IMR-90 (cell line): ENCODE results near the gene MAB21L4. TPM values are rescaled to one million over a fixed set of nuclear protein-coding genes. Genes with fewer than 3 reads are reported as not detected.

ENCODE experiments used
- ATAC-seq: fragments of 200-7000 bp; cut with Tn5 transposase; 2 replicates; pipeline ENCODE4 v1.9.1; 2020; ENCODE audit warnings: low read depth, mild to moderate bottlenecking, moderate library complexity
- BruUV-seq: library from RNA; stranded (reverse); fragments of 400-500 nt; replicated peaks from 2 replicates; lab custom pipeline; 2021; lab: Mats Ljungman, UMichigan
- CTCF ChIA-PET: fragments of 300-600 bp; formaldehyde crosslinking; extraction: SDS; loops from one replicate; lab custom pipeline; 2021; ENCODE audit warnings: antibody characterized with exemption; lab: Yijun Ruan, JAX
- POLR2A ChIA-PET: fragments of 300-600 bp; sonication (Branson Sonifier 250); formaldehyde crosslinking; loops from one replicate; lab custom pipeline; 2022; ENCODE audit warnings: antibody characterized with exemption; ENCODE audit not compliant: unreplicated experiment; lab: Charles Lee
- DNase-seq: peaks from one replicate; pipeline ENCODE4 v3.0.0; 2013
- H2AFZ ChIP-seq: replicated peaks from 2 replicates; pipeline ENCODE3; 2013; ENCODE audit warnings: low read length, mild to moderate bottlenecking; ENCODE audit not compliant: poor library complexity
- H2AK5ac ChIP-seq: 2 replicates; pipeline ENCODE4 v1.6.1; 2013; ENCODE audit warnings: low read depth, low read length, inconsistent platforms
- H2AK9ac ChIP-seq: replicated peaks from 2 replicates; pipeline ENCODE3; 2013; ENCODE audit warnings: mild to moderate bottlenecking, low read depth, low read length, moderate library complexity; ENCODE audit not compliant: poor library complexity
- H2BK120ac ChIP-seq: 2 replicates; pipeline ENCODE4 v1.6.1; 2013; ENCODE audit warnings: low read depth, low read length, inconsistent platforms
- H2BK15ac ChIP-seq: 3 replicates; pipeline ENCODE4 v1.6.1; 2013; ENCODE audit warnings: low read depth, low read length, inconsistent platforms
- H2BK20ac ChIP-seq: 2 replicates; pipeline ENCODE4 v1.6.1; 2013; ENCODE audit warnings: low read depth, mild to moderate bottlenecking, inconsistent platforms, low read length, moderate library complexity
- H2BK5ac ChIP-seq: 2 replicates; pipeline ENCODE4 v1.6.1; 2013; ENCODE audit warnings: mild to moderate bottlenecking, low read depth, low read length, inconsistent platforms; ENCODE audit not compliant: poor library complexity, severe bottlenecking
- H3K14ac ChIP-seq: replicated peaks from 2 replicates; pipeline ENCODE4 v1.6.1; 2013; ENCODE audit warnings: low read depth, low read length, inconsistent platforms
- H3K18ac ChIP-seq: 2 replicates; pipeline ENCODE4 v1.6.1; 2013; ENCODE audit warnings: low read depth, low read length, control low read depth
- H3K23ac ChIP-seq: 2 replicates; pipeline ENCODE4 v1.6.1; 2013; ENCODE audit warnings: low read depth, low read length, inconsistent platforms
- H3K27ac ChIP-seq: 2 replicates; pipeline ENCODE4 v1.5.1; 2013; ENCODE audit warnings: mild to moderate bottlenecking, control low read depth, low read length; ENCODE audit not compliant: insufficient read depth
- H3K27me3 ChIP-seq: 2 replicates; pipeline ENCODE4 v1.6.1; 2013; ENCODE audit warnings: low read length; ENCODE audit not compliant: control insufficient read depth, insufficient read depth
- H3K36me3 ChIP-seq: 2 replicates; pipeline ENCODE4 v1.6.1; 2013; ENCODE audit warnings: low read length, mixed read lengths; ENCODE audit not compliant: control insufficient read depth, insufficient read depth
- H3K4ac ChIP-seq: 2 replicates; pipeline ENCODE4 v1.6.1; 2013; ENCODE audit warnings: low read depth, low read length, inconsistent platforms
- H3K4me1 ChIP-seq: 2 replicates; pipeline ENCODE4 v1.6.1; 2013; ENCODE audit warnings: low read length, mixed read lengths; ENCODE audit not compliant: control insufficient read depth, insufficient read depth
- H3K4me2 ChIP-seq: 2 replicates; pipeline ENCODE4 v1.6.1; 2013; ENCODE audit warnings: low read depth, mild to moderate bottlenecking, control low read depth, low read length, moderate library complexity
- H3K4me3 ChIP-seq: 2 replicates; pipeline ENCODE4 v1.5.1; 2013; ENCODE audit warnings: low read depth, mild to moderate bottlenecking, control low read depth, low read length, moderate library complexity; ENCODE audit not compliant: insufficient read depth
- H3K56ac ChIP-seq: 2 replicates; pipeline ENCODE4 v1.6.1; 2013; ENCODE audit warnings: low read length, inconsistent platforms; ENCODE audit not compliant: insufficient read depth; ENCODE audit errors: extremely low read depth
- H3K79me1 ChIP-seq, 2 experiments: 2 replicates each; pipeline ENCODE4 v1.6.1; 2013; ENCODE audit warnings: low read length in 2 of 2, inconsistent platforms in 1 of 2, low read depth in 1 of 2
- H3K9ac ChIP-seq: 2 replicates; pipeline ENCODE4 v1.6.1; 2013; ENCODE audit warnings: low read depth, low read length, control low read depth
- H3K9me1 ChIP-seq: 2 replicates; pipeline ENCODE4 v1.6.1; 2013; ENCODE audit warnings: low read length, inconsistent platforms; ENCODE audit not compliant: insufficient read depth
- H3K9me3 ChIP-seq: 2 replicates; pipeline ENCODE4 v1.6.1; 2013; ENCODE audit warnings: low read length; ENCODE audit not compliant: control insufficient read depth, insufficient read depth
- H4K20me1 ChIP-seq: 2 replicates; pipeline ENCODE4 v1.6.1; 2013; ENCODE audit warnings: low read length, inconsistent platforms; ENCODE audit not compliant: insufficient read depth
- H4K5ac ChIP-seq: 2 replicates; pipeline ENCODE4 v1.6.1; 2013; ENCODE audit warnings: mild to moderate bottlenecking, low read depth, low read length, control low read depth
- H4K8ac ChIP-seq, 2 experiments: 2 replicates each; pipeline ENCODE4 v1.6.1; 2013; ENCODE audit warnings: low read depth in 2 of 2, low read length in 2 of 2, control low read depth in 1 of 2, inconsistent platforms in 1 of 2
- H4K91ac ChIP-seq: 2 replicates; pipeline ENCODE4 v1.6.1; 2013; ENCODE audit warnings: low read depth, low read length, inconsistent platforms; ENCODE audit not compliant: insufficient read depth
- USF2 ChIP-seq: fragments of 150-350 bp; IDR thresholded peaks from 2 replicates; pipeline ENCODE4 v1.6.1; 2017; ENCODE audit warnings: mild to moderate bottlenecking, antibody characterized with exemption, low read length, low read depth
- WGBS, 2 experiments: methylation state at CpG; one replicate each; pipeline versions ENCODE4 v1.1.5 to v1.1.7; 2013; ENCODE audit warnings: missing lambda C conversion rate in 2 of 2; ENCODE audit not compliant: insufficient read length in 1 of 2; ENCODE audit errors: extremely low coverage in 2 of 2; 5-methylcytosine and 5-hydroxymethylcytosine counted together
- dilution Hi-C: fragments of 300-500 bp; cut with HindIII; formaldehyde crosslinking; loops from one replicate; pipeline ENCODE4 v1.14.3; 2018; ENCODE audit warnings: low sequenced_read_pairs; ENCODE audit not compliant: unreplicated experiment
- in situ Hi-C: fragments of 300-500 bp; cut with MboI; formaldehyde crosslinking; loops from 3 replicates; pipeline ENCODE4 v1.14.3; 2019; ENCODE audit warnings: low sequenced_read_pairs, inconsistent platforms, mixed read lengths
- intact Hi-C: fragments of 100-400 bp; cut with micrococcal nuclease; formaldehyde crosslinking; loops from 2 replicates; pipeline ENCODE4 v1.10.0; 2022
- polyA plus RNA-seq, 3 experiments: library from polyadenylated mRNA; depleted of rRNA; stranded (reverse); fragments of >200 nt; gene quantifications; 2 replicates each; pipeline ENCODE4 v1.2.3, GENCODE V29; 2012; ENCODE audit warnings: low replicate concordance in 1 of 3
- total RNA-seq: library from RNA; depleted of rRNA; stranded (reverse); fragments of >200 nt; gene quantifications from 2 replicates; pipeline ENCODE4 v1.2.3, GENCODE V29; 2012

The MAB21L4 gene
- total and polyA plus RNA-seq, 2 of the 4 experiments (the other 2 are of a cell fraction), result not detected

- Histone ChIP-seq H3K36me3 (no peaks in the 10 kb centered on the region), H3K23ac (no peak overlapping the region), H2AFZ (no peak overlapping the region), H2BK20ac (no peak overlapping the region), H3K79me1 (no peaks in the 10 kb centered on the region), H4K91ac (no peak overlapping the region), H3K4me2 (no peak overlapping the region), H4K20me1 (no peaks in the 10 kb centered on the region), H3K14ac (no peak overlapping the region), H3K27me3 (peaks cover 7% of the 10 kb centered on the region; the same call in 1 of the 2 replicates), H3K56ac (no peak overlapping the region), H4K5ac (no peak overlapping the region), H2AK5ac (no peak overlapping the region), H3K9me3 (no peaks in the 10 kb centered on the region), H2BK15ac (no peak overlapping the region), H4K8ac (no peak overlapping the region), H3K4ac (no peak overlapping the region), H3K4me1 (no peaks in the 10 kb centered on the region; the same call in 1 of the 2 replicates), H3K27ac (no peak overlapping the region), H2AK9ac (no peak overlapping the region), H2BK5ac (no peak overlapping the region), H3K9me1 (no peaks in the 10 kb centered on the region), H3K4me3 (no peak overlapping the region), H3K18ac (no peak overlapping the region), H3K9ac (no peak overlapping the region), H2BK120ac (no peak overlapping the region)
- 72% methylated on average over 7 of the region's 17 CpGs; no CpG with 5 or more reads in 1 of the 2 experiments for WGBS, 2 experiments
- no peak for TF ChIP-seq USF2
- in situ Hi-C loops, result no loop called here
- dilution Hi-C loops, result no loop called here
- DNase-seq, result no peak
- ChIA-PET CTCF (no interaction called here), POLR2A (no interaction called here)
- ATAC-seq, result no peak
- intact Hi-C loops, result no loop called here
- BruUV-seq, result no TSS peak
These were observed 2.3 kb upstream of the MAB21L4 start for GRCh38 chr2:240898108-240898730.
